Endothelial cell of umbilical vein (primary cell): Measurements from ENCODE around the gene DOLK. TPM values are rescaled to one million over a fixed set of nuclear protein-coding genes. Genes with fewer than 3 reads are reported as not detected.

ENCODE experiments used
- BruUV-seq: library from RNA; stranded (reverse); fragments of 400-500 nt; replicated peaks from 2 replicates; lab custom pipeline; 2021; lab: Mats Ljungman, UMichigan
- CTCF ChIA-PET: fragments of 300-600, 350-600 bp; sonication (Branson Sonifier 250); formaldehyde crosslinking; loops from one replicate; lab custom pipeline; 2021; ENCODE audit warnings: antibody characterized with exemption, inconsistent platforms; lab: Charles Lee
- POLR2A ChIA-PET: fragments of 300-600, 350-600 bp; sonication (Branson Sonifier 250); formaldehyde crosslinking; loops from one replicate; lab custom pipeline; 2021; ENCODE audit warnings: antibody characterized with exemption, inconsistent platforms; lab: Charles Lee
- DNase-seq: peaks from one replicate; pipeline ENCODE4 v3.0.0-alpha.2; 2011; ENCODE audit warnings: low read depth, low spot score
- FAIRE-seq: peaks from 2 replicates; lab custom pipeline; 2011; peaks lifted over from hg19 to GRCh38; lab: Jason Lieb, UNC
- H2AFZ ChIP-seq: 2 replicates; pipeline ENCODE4 v1.6.0; 2012; ENCODE audit warnings: low read depth, low read length, control low read depth, inconsistent platforms
- H3K27ac ChIP-seq: 2 replicates; pipeline ENCODE4 v1.5.1; 2011; ENCODE audit warnings: low read depth, mild to moderate bottlenecking, control low read depth, low read length, moderate library complexity; ENCODE audit not compliant: insufficient read depth
- H3K27me3 ChIP-seq, 2 experiments: 2 replicates each; pipeline versions ENCODE4 v1.6.0 to v1.6.1; 2011; ENCODE audit warnings: low read length in 2 of 2, mixed read lengths in 1 of 2; ENCODE audit not compliant: control insufficient read depth in 2 of 2, insufficient read depth in 2 of 2
- H3K36me3 ChIP-seq, 2 experiments: 2 replicates in 1 of 2; 3 replicates in 1 of 2; pipeline ENCODE4 v1.5.1; 2011; ENCODE audit warnings: low read length in 2 of 2, mild to moderate bottlenecking in 1 of 2, moderate library complexity in 1 of 2; ENCODE audit not compliant: control insufficient read depth in 2 of 2, insufficient read depth in 2 of 2; ENCODE audit errors: extremely low read depth in 1 of 2
- H3K4me1 ChIP-seq: 3 replicates; pipeline ENCODE4 v1.5.1; 2011; ENCODE audit warnings: mild to moderate bottlenecking, low read length; ENCODE audit not compliant: control insufficient read depth, insufficient read depth; ENCODE audit errors: extremely low read depth
- H3K4me2 ChIP-seq: 2 replicates; pipeline ENCODE4 v1.6.1; 2011; ENCODE audit warnings: low read length, control low read depth, mixed read lengths; ENCODE audit not compliant: insufficient read depth
- H3K4me3 ChIP-seq, 3 experiments: fragments of 200-600 bp in 1 of 3; sonication (generic), shearing (Covaris generic) in 1 of 3; replicated peaks in 1 of 3; 2 replicates each; pipeline ENCODE4 v1.5.1; 2011 to 2016; ENCODE audit warnings: control low read depth in 3 of 3, low read length in 3 of 3, mild to moderate bottlenecking in 2 of 3, inconsistent platforms in 1 of 3, low read depth in 1 of 3, moderate library complexity in 1 of 3; ENCODE audit not compliant: insufficient read depth in 1 of 3
- H3K79me2 ChIP-seq: 2 replicates; pipeline ENCODE4 v1.6.0; 2012; ENCODE audit warnings: low read length, inconsistent platforms; ENCODE audit not compliant: control insufficient read depth, insufficient read depth
- H3K9ac ChIP-seq: replicated peaks from 2 replicates; pipeline ENCODE3; 2011; ENCODE audit warnings: low read length, control low read depth; ENCODE audit not compliant: insufficient read depth; ENCODE audit errors: extremely low read depth
- H3K9me1 ChIP-seq: replicated peaks from 3 replicates; pipeline ENCODE4 v1.6.0; 2011; ENCODE audit warnings: mild to moderate bottlenecking, low read length; ENCODE audit not compliant: control insufficient read depth, insufficient read depth; ENCODE audit errors: extremely low read depth
- H3K9me3 ChIP-seq: replicated peaks from 2 replicates; pipeline ENCODE4 v1.5.1; 2012; ENCODE audit warnings: low read length, inconsistent platforms; ENCODE audit not compliant: control insufficient read depth, insufficient read depth
- H4K20me1 ChIP-seq: replicated peaks from 2 replicates; pipeline ENCODE3; 2011; ENCODE audit warnings: mild to moderate bottlenecking, low read length; ENCODE audit not compliant: control insufficient read depth, insufficient read depth; ENCODE audit errors: extremely low read depth
- EZH2 ChIP-seq: IDR thresholded peaks from 2 replicates; pipeline ENCODE4 v1.6.1; 2012; ENCODE audit warnings: borderline replicate concordance, low read depth, mild to moderate bottlenecking, moderate library complexity, low read length, inconsistent platforms; ENCODE audit not compliant: severe bottlenecking
- FOS ChIP-seq: IDR thresholded peaks from 2 replicates; pipeline ENCODE4 v1.6.1; 2011; ENCODE audit warnings: mild to moderate bottlenecking, low read length, moderate library complexity, borderline replicate concordance; ENCODE audit not compliant: insufficient read depth
- GATA2 ChIP-seq: IDR thresholded peaks from 2 replicates; pipeline ENCODE4 v1.7.0; 2011; ENCODE audit warnings: low read depth, mild to moderate bottlenecking, moderate library complexity, mixed read lengths, low read length; ENCODE audit not compliant: insufficient read length, insufficient read depth
- JUN ChIP-seq: IDR thresholded peaks from 2 replicates; pipeline ENCODE4 v1.6.1; 2011; ENCODE audit warnings: borderline replicate concordance, low read depth; ENCODE audit not compliant: insufficient read length, insufficient read depth
- MAX ChIP-seq: IDR thresholded peaks from 2 replicates; pipeline ENCODE4 v1.6.1; 2011; ENCODE audit not compliant: insufficient read depth, insufficient read length
- MYC ChIP-seq: IDR thresholded peaks from one replicate; pipeline ENCODE4 v1.6.1; 2011; ENCODE audit warnings: mild to moderate bottlenecking, low read depth, low read length
- POLR2A ChIP-seq: IDR thresholded peaks from 2 replicates; pipeline ENCODE4 v1.6.1; 2012; ENCODE audit warnings: low read depth, mild to moderate bottlenecking, control low read depth, low read length
- POLR2AphosphoS5 ChIP-seq: IDR thresholded peaks from 2 replicates; pipeline ENCODE4 v1.6.1; 2012; ENCODE audit warnings: low read depth, mild to moderate bottlenecking, control low read depth, low read length, moderate library complexity; ENCODE audit not compliant: insufficient read depth
- dilution Hi-C: fragments of 300-500 bp; cut with MboI; formaldehyde crosslinking; loops from one replicate; pipeline ENCODE4 v1.15.0; 2019; ENCODE audit warnings: low sequenced_read_pairs; ENCODE audit not compliant: extremely low pct_ligation_motif_present
- intact Hi-C: fragments of 100-400 bp; cut with micrococcal nuclease; formaldehyde crosslinking; loops from one replicate; pipeline ENCODE4 v1.10.0; 2022
- polyA plus RNA-seq, 4 experiments: library from polyadenylated mRNA; depleted of rRNA in 3 of 4; stranded (reverse) in 3 of 4; unstranded in 1 of 4; fragments of >200 nt; gene quantifications; 2 replicates each; pipeline versions ENCODE4 v1.2.1 to v1.2.3, GENCODE V29; 2011 to 2012; ENCODE audit warnings: missing spikeins in 1 of 4
- total RNA-seq: library from RNA; stranded (reverse); gene quantifications from 2 replicates; pipeline ENCODE4 v1.2.3, GENCODE V29; 2021
- TF ChIP-seq, protein P1 (sequence below), 2 donors: IDR thresholded peaks; 1 replicate in 1 of 2; 2 replicates in 1 of 2; pipeline ENCODE4 v1.5.1; 2011; ENCODE audit warnings: low read length in 2 of 2, mild to moderate bottlenecking in 2 of 2, moderate library complexity in 2 of 2, control low read depth in 1 of 2, inconsistent platforms in 1 of 2, low read depth in 1 of 2; ENCODE audit not compliant: insufficient read depth in 1 of 2; ENCODE audit errors: extremely low read depth in 1 of 2

DOLK gene
- total and polyA plus RNA-seq, 2 donors (not counting 3 experiments of a cell fraction or from before 2014, with no cell fraction given), result 22.3 to 59.8 TPM

DNA sequence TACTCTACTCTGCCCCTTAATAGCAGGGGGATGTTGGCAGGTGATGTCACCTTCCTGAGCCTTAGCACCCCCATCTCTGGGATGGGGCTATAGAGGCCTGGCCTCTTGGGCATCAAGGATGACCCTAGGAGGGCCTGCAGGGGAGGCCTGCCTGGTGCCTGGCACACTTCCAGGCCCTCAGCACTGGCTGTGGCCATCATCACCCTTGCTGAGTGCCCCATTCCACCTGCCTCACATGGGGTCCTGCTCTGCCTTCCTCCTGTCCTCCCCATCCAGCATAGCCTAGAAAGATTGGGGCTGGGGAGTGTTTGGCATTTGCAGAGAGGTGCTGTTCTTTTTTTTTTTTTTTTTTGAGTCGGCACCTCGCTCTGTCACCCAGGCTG, 44.3 kb downstream of the DOLK start:
- no peak overlapping the region for H3K4me3 ChIP-seq
- POLR2A ChIA-PET, result interaction anchor here (0.7 kb wide), 1 partner anchor 453 kb away, joined by 3 read pairs; no protein-coding TSS in a partner anchor
- no peaks in the 10 kb centered on the region for H4K20me1 ChIP-seq
- CTCF ChIA-PET, result interaction anchor here (0.9 kb wide), 1 partner anchor 15 kb away, joined by 3 read pairs; no protein-coding TSS in a partner anchor
- DNase-seq (no peak), FAIRE-seq (no peak)
- no peak overlapping the region for H3K4me2 ChIP-seq
- BruUV-seq, result no TSS peak
- no peaks in the 10 kb centered on the region for H3K9me1 ChIP-seq
- peaks cover 18 to 34% of the 10 kb centered on the region in 2 experiments for H3K36me3 ChIP-seq
- H2AFZ ChIP-seq, result no peak overlapping the region
- TF ChIP-seq POLR2AphosphoS5 (no peak), FOS (no peak), POLR2A (no peak), EZH2 (no peak), JUN (no peak), MAX (no peak), MYC (no peak), GATA2 (no peak)
- TF ChIP-seq, protein P1, sequence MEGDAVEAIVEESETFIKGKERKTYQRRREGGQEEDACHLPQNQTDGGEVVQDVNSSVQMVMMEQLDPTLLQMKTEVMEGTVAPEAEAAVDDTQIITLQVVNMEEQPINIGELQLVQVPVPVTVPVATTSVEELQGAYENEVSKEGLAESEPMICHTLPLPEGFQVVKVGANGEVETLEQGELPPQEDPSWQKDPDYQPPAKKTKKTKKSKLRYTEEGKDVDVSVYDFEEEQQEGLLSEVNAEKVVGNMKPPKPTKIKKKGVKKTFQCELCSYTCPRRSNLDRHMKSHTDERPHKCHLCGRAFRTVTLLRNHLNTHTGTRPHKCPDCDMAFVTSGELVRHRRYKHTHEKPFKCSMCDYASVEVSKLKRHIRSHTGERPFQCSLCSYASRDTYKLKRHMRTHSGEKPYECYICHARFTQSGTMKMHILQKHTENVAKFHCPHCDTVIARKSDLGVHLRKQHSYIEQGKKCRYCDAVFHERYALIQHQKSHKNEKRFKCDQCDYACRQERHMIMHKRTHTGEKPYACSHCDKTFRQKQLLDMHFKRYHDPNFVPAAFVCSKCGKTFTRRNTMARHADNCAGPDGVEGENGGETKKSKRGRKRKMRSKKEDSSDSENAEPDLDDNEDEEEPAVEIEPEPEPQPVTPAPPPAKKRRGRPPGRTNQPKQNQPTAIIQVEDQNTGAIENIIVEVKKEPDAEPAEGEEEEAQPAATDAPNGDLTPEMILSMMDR (IDR thresholded peaks at IDR 0.05; ENCODE audit: extremely low read depth in 1 of 2, insufficient read depth in 1 of 2, low read depth in 1 of 2, low read length in 2 of 2), result no peak
- peaks cover 7% of the 10 kb centered on the region for H3K4me1 ChIP-seq
- dilution Hi-C loops, result no loop called here
- peaks cover 84% of the 10 kb centered on the region for H3K79me2 ChIP-seq
- intact Hi-C loops, result no loop called here
- no peaks in the 10 kb centered on the region for H3K9me3 ChIP-seq
- H3K27ac ChIP-seq, result no peak overlapping the region
- no peaks in the 10 kb centered on the region for H3K27me3 ChIP-seq
- H3K9ac ChIP-seq, result no peak overlapping the region
